ENCODE measurements around the gene HAGH.

Gene HAGH

GRCh38 chr16:1820096-1820945 lies 6.3 kb downstream of the HAGH start:
- H3K4me1 ChIP-seq (ENCODE audit: control insufficient read depth, insufficient read depth, low read length), result no peaks in the 10 kb centered on the region
- ChIA-PET POLR2A (interaction anchor here (1.6 kb wide), 1 partner anchor 27 kb away, joined by 4 read pairs; the partner anchor contains the start of gene IGFALS), CTCF (no interaction called here)
- H3K9me3 ChIP-seq (ENCODE audit: control insufficient read depth, insufficient read depth, low read depth, low read length), result no peaks in the 10 kb centered on the region
- H3K36me3 ChIP-seq (ENCODE audit: control insufficient read depth in 2 of 2, insufficient read depth in 1 of 2, low read length in 2 of 2), result peaks cover 0 to 62% of the 10 kb centered on the region in 2 experiments; a peak in 2 of 3 replicates
- TF ChIP-seq ZNF324 (tag by site-specific recombination; IDR thresholded peaks at IDR 0.05) (no peak), KLF10 (tag by site-specific recombination; IDR thresholded peaks at IDR 0.05) (no peak), SCRT1 (tag by site-specific recombination; IDR thresholded peaks at IDR 0.05; ENCODE audit: borderline replicate concordance) (no peak), KLF8 (tag by site-specific recombination; IDR thresholded peaks at IDR 0.05) (peak; percentile 36; the same call in 1 of the 2 replicates), ZNF677 (tag by site-specific recombination; IDR thresholded peaks at IDR 0.05) (no peak), KLF1 (tag by site-specific recombination; IDR thresholded peaks at IDR 0.05) (peak; percentile 100)
- TF ChIP-seq, protein P1, sequence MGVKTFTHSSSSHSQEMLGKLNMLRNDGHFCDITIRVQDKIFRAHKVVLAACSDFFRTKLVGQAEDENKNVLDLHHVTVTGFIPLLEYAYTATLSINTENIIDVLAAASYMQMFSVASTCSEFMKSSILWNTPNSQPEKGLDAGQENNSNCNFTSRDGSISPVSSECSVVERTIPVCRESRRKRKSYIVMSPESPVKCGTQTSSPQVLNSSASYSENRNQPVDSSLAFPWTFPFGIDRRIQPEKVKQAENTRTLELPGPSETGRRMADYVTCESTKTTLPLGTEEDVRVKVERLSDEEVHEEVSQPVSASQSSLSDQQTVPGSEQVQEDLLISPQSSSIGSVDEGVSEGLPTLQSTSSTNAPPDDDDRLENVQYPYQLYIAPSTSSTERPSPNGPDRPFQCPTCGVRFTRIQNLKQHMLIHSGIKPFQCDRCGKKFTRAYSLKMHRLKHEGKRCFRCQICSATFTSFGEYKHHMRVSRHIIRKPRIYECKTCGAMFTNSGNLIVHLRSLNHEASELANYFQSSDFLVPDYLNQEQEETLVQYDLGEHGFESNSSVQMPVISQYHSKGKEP (tag by site-specific recombination; IDR thresholded peaks at IDR 0.05), result no peak
- H3K4me3 ChIP-seq (ENCODE audit: low read depth, low read length), result no peak overlapping the region
- H3K27ac ChIP-seq (ENCODE audit: extremely low read depth, low read depth, low read length), result no peak overlapping the region

GRCh38 chr16:1819611-1820010 lies 7.0 kb downstream of the HAGH start:
- no peak for TF ChIP-seq ZNF555 (tag by site-specific recombination; conservative IDR thresholded peaks at IDR 0.05)
- TF ChIP-seq SCRT1 (tag by site-specific recombination; IDR thresholded peaks at IDR 0.05; ENCODE audit: borderline replicate concordance), result no peak
- no peak for TF ChIP-seq ZNF2 (tag by site-specific recombination; IDR thresholded peaks at IDR 0.05)
- TF ChIP-seq, protein P2, sequence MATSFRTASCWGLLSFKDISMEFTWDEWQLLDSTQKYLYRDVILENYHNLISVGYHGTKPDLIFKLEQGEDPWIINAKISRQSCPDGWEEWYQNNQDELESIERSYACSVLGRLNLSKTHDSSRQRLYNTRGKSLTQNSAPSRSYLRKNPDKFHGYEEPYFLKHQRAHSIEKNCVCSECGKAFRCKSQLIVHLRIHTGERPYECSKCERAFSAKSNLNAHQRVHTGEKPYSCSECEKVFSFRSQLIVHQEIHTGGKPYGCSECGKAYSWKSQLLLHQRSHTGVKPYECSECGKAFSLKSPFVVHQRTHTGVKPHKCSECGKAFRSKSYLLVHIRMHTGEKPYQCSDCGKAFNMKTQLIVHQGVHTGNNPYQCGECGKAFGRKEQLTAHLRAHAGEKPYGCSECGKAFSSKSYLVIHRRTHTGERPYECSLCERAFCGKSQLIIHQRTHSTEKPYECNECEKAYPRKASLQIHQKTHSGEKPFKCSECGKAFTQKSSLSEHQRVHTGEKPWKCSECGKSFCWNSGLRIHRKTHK (tag by site-specific recombination; IDR thresholded peaks at IDR 0.05), result no peak
- no peak for TF ChIP-seq AEBP2 (tag by site-specific recombination; IDR thresholded peaks at IDR 0.05; ENCODE audit: borderline replicate concordance)
- no peak for TF ChIP-seq HOXC10 (CRISPR knock-in tag; IDR thresholded peaks at IDR 0.05)
- TF ChIP-seq, protein P3, sequence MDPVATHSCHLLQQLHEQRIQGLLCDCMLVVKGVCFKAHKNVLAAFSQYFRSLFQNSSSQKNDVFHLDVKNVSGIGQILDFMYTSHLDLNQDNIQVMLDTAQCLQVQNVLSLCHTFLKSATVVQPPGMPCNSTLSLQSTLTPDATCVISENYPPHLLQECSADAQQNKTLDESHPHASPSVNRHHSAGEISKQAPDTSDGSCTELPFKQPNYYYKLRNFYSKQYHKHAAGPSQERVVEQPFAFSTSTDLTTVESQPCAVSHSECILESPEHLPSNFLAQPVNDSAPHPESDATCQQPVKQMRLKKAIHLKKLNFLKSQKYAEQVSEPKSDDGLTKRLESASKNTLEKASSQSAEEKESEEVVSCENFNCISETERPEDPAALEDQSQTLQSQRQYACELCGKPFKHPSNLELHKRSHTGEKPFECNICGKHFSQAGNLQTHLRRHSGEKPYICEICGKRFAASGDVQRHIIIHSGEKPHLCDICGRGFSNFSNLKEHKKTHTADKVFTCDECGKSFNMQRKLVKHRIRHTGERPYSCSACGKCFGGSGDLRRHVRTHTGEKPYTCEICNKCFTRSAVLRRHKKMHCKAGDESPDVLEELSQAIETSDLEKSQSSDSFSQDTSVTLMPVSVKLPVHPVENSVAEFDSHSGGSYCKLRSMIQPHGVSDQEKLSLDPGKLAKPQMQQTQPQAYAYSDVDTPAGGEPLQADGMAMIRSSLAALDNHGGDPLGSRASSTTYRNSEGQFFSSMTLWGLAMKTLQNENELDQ (tag by site-specific recombination; IDR thresholded peaks at IDR 0.05; ENCODE audit: low read depth), result no peak
- no peak for TF ChIP-seq ZNF701 (tag by site-specific recombination; IDR thresholded peaks at IDR 0.05)
- TF ChIP-seq, protein P4, sequence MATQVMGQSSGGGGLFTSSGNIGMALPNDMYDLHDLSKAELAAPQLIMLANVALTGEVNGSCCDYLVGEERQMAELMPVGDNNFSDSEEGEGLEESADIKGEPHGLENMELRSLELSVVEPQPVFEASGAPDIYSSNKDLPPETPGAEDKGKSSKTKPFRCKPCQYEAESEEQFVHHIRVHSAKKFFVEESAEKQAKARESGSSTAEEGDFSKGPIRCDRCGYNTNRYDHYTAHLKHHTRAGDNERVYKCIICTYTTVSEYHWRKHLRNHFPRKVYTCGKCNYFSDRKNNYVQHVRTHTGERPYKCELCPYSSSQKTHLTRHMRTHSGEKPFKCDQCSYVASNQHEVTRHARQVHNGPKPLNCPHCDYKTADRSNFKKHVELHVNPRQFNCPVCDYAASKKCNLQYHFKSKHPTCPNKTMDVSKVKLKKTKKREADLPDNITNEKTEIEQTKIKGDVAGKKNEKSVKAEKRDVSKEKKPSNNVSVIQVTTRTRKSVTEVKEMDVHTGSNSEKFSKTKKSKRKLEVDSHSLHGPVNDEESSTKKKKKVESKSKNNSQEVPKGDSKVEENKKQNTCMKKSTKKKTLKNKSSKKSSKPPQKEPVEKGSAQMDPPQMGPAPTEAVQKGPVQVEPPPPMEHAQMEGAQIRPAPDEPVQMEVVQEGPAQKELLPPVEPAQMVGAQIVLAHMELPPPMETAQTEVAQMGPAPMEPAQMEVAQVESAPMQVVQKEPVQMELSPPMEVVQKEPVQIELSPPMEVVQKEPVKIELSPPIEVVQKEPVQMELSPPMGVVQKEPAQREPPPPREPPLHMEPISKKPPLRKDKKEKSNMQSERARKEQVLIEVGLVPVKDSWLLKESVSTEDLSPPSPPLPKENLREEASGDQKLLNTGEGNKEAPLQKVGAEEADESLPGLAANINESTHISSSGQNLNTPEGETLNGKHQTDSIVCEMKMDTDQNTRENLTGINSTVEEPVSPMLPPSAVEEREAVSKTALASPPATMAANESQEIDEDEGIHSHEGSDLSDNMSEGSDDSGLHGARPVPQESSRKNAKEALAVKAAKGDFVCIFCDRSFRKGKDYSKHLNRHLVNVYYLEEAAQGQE (tag by site-specific recombination; IDR thresholded peaks at IDR 0.05), result no peak
- TF ChIP-seq ZNF473 (tag by site-specific recombination; IDR thresholded peaks at IDR 0.05), result no peak
- no peak for TF ChIP-seq IKZF3 (tag by site-specific recombination; IDR thresholded peaks at IDR 0.05)
- TF ChIP-seq ZNF76 (tag by site-specific recombination; IDR thresholded peaks at IDR 0.05; ENCODE audit: borderline replicate concordance, low read depth), result no peak
- H3K27ac ChIP-seq (ENCODE audit: extremely low read depth, low read depth, low read length), result no peak overlapping the region
- no peaks in the 10 kb centered on the region for H3K9me3 ChIP-seq (ENCODE audit: control insufficient read depth, insufficient read depth, low read depth, low read length)
- peaks cover 0 to 67% of the 10 kb centered on the region in 2 experiments; a peak in 2 of 3 replicates for H3K36me3 ChIP-seq (ENCODE audit: control insufficient read depth in 2 of 2, insufficient read depth in 1 of 2, low read length in 2 of 2)
- no peak overlapping the region for H3K4me3 ChIP-seq (ENCODE audit: low read depth, low read length)
- H3K4me1 ChIP-seq (ENCODE audit: control insufficient read depth, insufficient read depth, low read length), result no peaks in the 10 kb centered on the region
- ChIA-PET CTCF (no interaction called here), POLR2A (interaction anchor here (1.6 kb wide), 1 partner anchor 26 kb away, joined by 4 read pairs; the partner anchor contains the start of gene IGFALS)

Data from HEK293 (cell line).